Right cardiac atrium (tissue), 5 donors: ENCODE results near the gene SNPH. TPM values are rescaled to one million over a fixed set of nuclear protein-coding genes. Genes with fewer than 3 reads are reported as not detected.

Experiments
- ATAC-seq, 2 donors: fragments of 200-7000 bp; cut with Tn5 transposase; one replicate each; pipeline versions ENCODE4 v1.8.0 to v1.9.1; 2020; ENCODE audit warnings: moderate library complexity in 2 of 2, mild to moderate bottlenecking in 1 of 2
- DNase-seq, 3 donors: peaks; one replicate each; pipeline ENCODE4 v3.0.0-alpha.2; 2020
- H3K27ac ChIP-seq: one replicate; pipeline ENCODE4 v1.5.1; 2013; ENCODE audit warnings: mild to moderate bottlenecking, low read length, control low read depth, moderate library complexity
- H3K27me3 ChIP-seq: one replicate; pipeline ENCODE4 v1.6.1; 2013; ENCODE audit not compliant: control insufficient read depth, insufficient read depth
- H3K4me1 ChIP-seq: one replicate; pipeline ENCODE4 v1.6.1; 2013; ENCODE audit warnings: low read length; ENCODE audit not compliant: control insufficient read depth, insufficient read depth
- H3K4me3 ChIP-seq: one replicate; pipeline ENCODE4 v1.5.1; 2013; ENCODE audit warnings: low read length, control low read depth
- H3K9me3 ChIP-seq: one replicate; pipeline ENCODE4 v1.6.1; 2013; ENCODE audit warnings: low read length; ENCODE audit not compliant: control insufficient read depth
- WGBS: extraction: QIAGEN DNeasy Blood & Tissue Kit; methylation state at CpG from one replicate; pipeline ENCODE4 v1.1.7; 2013; 5-methylcytosine and 5-hydroxymethylcytosine counted together
- intact Hi-C, 4 donors: fragments of 100-400 bp; cut with DNase I; formaldehyde crosslinking; loops; one replicate each; pipeline versions ENCODE4 v1.11.0 to v1.14.0; 2022 to 2023
- polyA plus RNA-seq: library from polyadenylated mRNA; stranded (reverse); fragments of 200-250 nt; gene quantifications from one replicate; pipeline ENCODE4 v1.2.3, GENCODE V29; 2013
- total RNA-seq, 4 donors: library from RNA; stranded (reverse); fragmentation: NEBNext Ultra II Directional; extraction: Animal tissue kit (Norgen Biotek cat#: 25700); gene quantifications; one replicate each; pipeline ENCODE4 v1.2.1, GENCODE V29; 2021
- donor health status: healthy with polysubstance abuse.
- donor health status: DM: no; HTN: yes; CAD: no.
- donor health status: DM: no; HTN: no; CAD: no.
- donor health status: DM: no; HTN: yes; CAD: no; lungs with severe emphysema.
- donor health status: DM: yes; HTN: yes; CAD: no.

SNPH gene
- total and polyA plus RNA-seq, 5 donors = 4.8 to 6.8 (median 5.2) TPM

GRCh38 chr20:1353956-1354355 lies 87.9 kb downstream of the SNPH start:
- Histone ChIP-seq H3K9me3 (no peaks in the 10 kb centered on the region), H3K4me3 (no peak overlapping the region), H3K27me3 (no peaks in the 10 kb centered on the region), H3K27ac (no peak overlapping the region), H3K4me1 (no peaks in the 10 kb centered on the region)
- intact Hi-C loops = no loop called here
- DNase-seq (no peak), ATAC-seq (no peak)

- H3K27me3 ChIP-seq = no peaks in the 10 kb centered on the region
- DNase-seq = no peak
- no peaks in the 10 kb centered on the region for H3K4me1 ChIP-seq
- ATAC-seq = no peak
- 93% methylated on average over 9 of the region's 9 CpGs for WGBS
- no peak overlapping the region for H3K4me3 ChIP-seq
- intact Hi-C loops = no loop called here
- no peaks in the 10 kb centered on the region for H3K9me3 ChIP-seq
- H3K27ac ChIP-seq = no peak overlapping the region
Measured at GRCh38 chr20:1357921-1358671, 92.0 kb downstream of the SNPH start.

Other genes with a start within 250 kb of the SNPH start
- gene PSMF1, start 147.7 kb upstream of the SNPH start, total RNA-seq = 100 to 1,000 TPM; 113 to 128 (median 117) TPM
- gene PSMF1, start 147.7 kb upstream of the SNPH start, polyA plus RNA-seq = 49.1 TPM
- 1 to 10 TPM; 4.0 to 7.2 (median 4.7) TPM for gene TMEM74B, start 81.3 kb upstream of the SNPH start, total RNA-seq
- gene TMEM74B, start 81.3 kb upstream of the SNPH start, polyA plus RNA-seq = 7.8 TPM
- gene C20orf202, start 62.8 kb upstream of the SNPH start, total RNA-seq = under 1 TPM; 0.15 to 0.31 (median 0.27) TPM
- gene C20orf202, start 62.8 kb upstream of the SNPH start, polyA plus RNA-seq = 0.27 TPM
- not detected for gene RAD21L1, start 40.2 kb upstream of the SNPH start, total RNA-seq
- not detected for gene RAD21L1, start 40.2 kb upstream of the SNPH start, polyA plus RNA-seq
- 1 to 10 TPM; 1.9 to 2.2 (median 2.2) TPM for gene SDCBP2, start 62.8 kb downstream of the SNPH start, total RNA-seq
- gene SDCBP2, start 62.8 kb downstream of the SNPH start, polyA plus RNA-seq = 2.0 TPM
- gene FKBP1A, start 126.8 kb downstream of the SNPH start, total RNA-seq = 100 to 1,000 TPM; 105 to 162 (median 140) TPM
- gene FKBP1A, start 126.8 kb downstream of the SNPH start, polyA plus RNA-seq = 129 TPM
- gene NSFL1C, start 200.6 kb downstream of the SNPH start, total RNA-seq = 10 to 100 TPM; 44.1 to 65.6 (median 58.4) TPM
- gene NSFL1C, start 200.6 kb downstream of the SNPH start, polyA plus RNA-seq = 36.3 TPM
- gene SIRPB2, start 225.1 kb downstream of the SNPH start, total RNA-seq = 1 to 10 TPM; 2.6 to 5.4 (median 4.9) TPM
- 1.8 TPM for gene SIRPB2, start 225.1 kb downstream of the SNPH start, polyA plus RNA-seq